HG02571 (cell line): ENCODE measurements around the gene ZNF700.
A peak's percentile ranks its signal among the peaks of the same experiment; 100 is the strongest.
"Not testable (repeated sequence)": the region's sequence is repeated elsewhere in the genome, so short reads cannot be mapped to it uniquely, and the experiment has no call there.

Experiments
- ATAC-seq: cut with Tn5 transposase; IDR thresholded peaks from one replicate; pipeline ENCODE4 v1.9.1; 2021; ENCODE audit warnings: mild to moderate bottlenecking, moderate library complexity; ENCODE audit not compliant: unreplicated experiment

Gene ZNF700

DNA sequence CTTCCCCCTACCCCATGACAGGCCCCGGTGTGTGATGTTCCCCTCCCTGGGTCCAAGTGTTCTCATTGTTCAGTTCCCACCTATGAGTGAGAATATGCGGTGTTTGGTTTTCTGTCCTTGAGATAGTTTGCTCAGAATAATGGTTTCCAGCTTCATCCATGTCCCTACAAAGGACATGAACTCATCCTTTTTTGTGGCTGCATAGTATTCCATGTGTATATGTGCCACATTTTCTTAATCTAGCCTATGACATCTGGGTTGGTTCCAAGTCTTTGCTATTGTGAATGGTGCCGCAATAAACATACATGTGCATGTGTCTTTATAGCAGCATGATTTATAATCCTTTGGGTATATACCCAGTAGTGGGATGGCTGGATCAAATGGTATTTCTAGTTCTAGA lies 13.5 kb downstream of the ZNF700 start:
- not testable (repeated sequence) for ATAC-seq

- ATAC-seq, result not testable (repeated sequence)
These were observed 16.5 kb downstream of the ZNF700 start for GRCh38 chr19:11941361-11941887.

DNA sequence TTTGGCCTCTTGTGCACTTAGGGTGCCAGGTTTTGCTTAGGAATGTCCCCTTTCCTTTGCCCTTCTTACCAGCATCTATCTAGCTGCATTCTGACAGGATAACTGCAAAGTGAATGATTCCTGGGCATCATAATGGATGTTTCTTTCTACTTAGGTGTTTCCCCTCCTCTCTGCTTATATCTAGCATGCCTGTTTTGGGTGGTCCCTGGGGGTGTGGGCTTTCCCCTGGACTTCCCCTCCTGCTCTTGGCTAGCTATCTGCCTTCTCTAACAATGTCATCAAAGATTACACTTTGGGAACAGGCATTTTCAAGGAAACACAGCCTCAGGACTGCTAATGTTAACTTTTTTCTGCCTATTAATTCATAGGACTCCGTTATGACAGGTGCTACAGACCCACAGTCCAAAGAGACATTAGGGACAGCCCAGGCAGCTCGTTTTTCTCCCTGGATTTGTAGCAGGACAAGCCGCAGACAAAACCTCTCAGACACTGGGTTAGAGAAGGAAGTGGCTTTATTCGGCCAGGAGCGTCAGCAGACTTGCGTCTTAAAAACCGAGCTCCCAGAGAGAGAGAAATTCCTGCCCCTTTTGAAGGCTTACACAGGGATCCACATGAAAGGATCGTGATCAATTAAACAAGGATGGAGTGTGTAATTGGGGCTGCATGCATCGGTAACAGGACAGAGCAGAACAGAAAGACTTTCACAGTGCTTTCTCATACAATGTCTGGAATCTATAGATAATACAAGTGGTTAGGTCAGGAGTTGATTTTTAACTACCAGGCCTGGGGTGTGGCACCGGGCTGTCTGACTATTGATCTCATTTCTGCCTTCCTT lies 17.3 kb downstream of the ZNF700 start:
- ATAC-seq, result no peak

DNA sequence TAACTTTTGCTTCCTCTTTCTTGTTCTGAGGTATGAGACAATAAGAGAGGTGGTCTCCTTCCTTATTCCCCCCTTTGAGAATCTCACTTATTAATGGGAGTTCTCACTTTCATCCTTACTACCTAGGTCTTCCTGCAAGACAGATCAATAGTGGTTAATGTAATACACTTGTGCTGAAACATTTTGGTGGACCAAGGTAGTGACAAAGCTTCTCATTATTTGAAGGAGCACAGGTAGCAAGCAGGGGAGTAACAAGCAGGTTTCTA lies 17.9 kb downstream of the ZNF700 start:
- no peak for ATAC-seq

GRCh38 chr19:11944656-11945055 lies 19.7 kb downstream of the ZNF700 start:
- ATAC-seq, result no peak

- no peak for ATAC-seq
These were observed 23.7 kb downstream of the ZNF700 start for GRCh38 chr19:11948646-11949045.

DNA sequence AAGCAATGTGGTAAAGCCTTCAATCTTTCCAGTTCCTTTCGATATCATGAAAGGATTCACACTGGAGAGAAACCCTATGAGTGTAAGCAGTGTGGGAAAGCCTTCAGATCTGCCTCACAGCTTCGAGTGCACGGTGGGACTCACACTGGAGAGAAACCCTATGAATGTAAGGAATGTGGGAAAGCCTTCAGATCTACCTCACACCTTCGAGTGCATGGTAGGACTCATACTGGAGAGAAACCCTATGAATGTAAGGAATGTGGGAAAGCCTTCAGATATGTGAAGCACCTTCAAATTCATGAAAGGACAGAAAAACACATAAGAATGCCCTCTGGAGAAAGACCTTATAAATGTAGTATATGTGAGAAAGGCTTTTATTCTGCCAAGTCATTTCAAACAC lies 24.3 kb downstream of the ZNF700 start:
- ATAC-seq, result no peak

GRCh38 chr19:11949614-11950080 lies 24.7 kb downstream of the ZNF700 start:
- not testable (repeated sequence) for ATAC-seq

DNA sequence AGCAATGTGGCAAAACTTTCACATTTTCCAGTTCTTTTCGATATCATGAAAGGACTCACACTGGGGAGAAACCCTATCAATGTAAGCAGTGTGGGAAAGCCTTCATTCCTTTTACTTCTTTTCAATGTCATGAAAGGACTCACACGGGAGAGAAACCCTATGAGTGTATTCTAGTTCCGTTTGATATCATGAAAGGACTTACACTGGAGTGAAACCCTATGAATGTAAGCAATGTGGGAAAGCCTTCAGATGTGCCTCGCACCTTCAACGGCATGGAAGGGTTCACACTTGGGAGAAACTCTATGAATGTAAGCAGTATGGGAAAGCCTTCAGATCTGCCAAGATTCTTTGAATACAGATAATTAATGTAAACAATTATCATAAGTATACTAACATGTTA lies 25.4 kb downstream of the ZNF700 start:
- ATAC-seq, result no peak

- ATAC-seq, result no peak
These were observed 38.9 kb downstream of the ZNF700 start for GRCh38 chr19:11963566-11964355.

- no peak for ATAC-seq
These were observed 39.6 kb downstream of the ZNF700 start for GRCh38 chr19:11964496-11964857.

- peak; percentile 86 for ATAC-seq
These were observed 40.1 kb downstream of the ZNF700 start, which contains the start of gene ZNF763 for GRCh38 chr19:11964858-11965645. Gene ZNF763, plus strand, starts transcription at chr19:11965040. Its CDS starts 169 bp downstream, at chr19:11965209.

DNA sequence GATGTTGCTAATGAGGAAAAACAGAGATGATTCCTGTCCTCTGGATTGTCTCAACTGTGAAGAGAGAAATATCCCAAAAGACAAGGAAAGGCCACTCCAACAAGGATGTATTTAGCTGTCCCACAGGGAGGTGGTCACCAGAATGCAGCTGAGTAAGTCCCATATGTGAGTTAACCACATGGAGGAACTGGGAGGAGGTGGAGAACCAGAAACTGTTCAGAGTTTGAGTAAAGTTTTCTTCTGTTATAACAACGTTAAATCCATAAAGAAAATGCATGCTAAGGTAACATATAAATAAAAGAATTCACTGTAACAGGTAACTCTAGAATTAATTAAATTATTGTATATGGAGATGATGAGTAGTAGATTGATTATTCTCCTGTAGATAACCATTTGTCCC lies 45.3 kb downstream of the ZNF700 start:
- ATAC-seq, result no peak

DNA sequence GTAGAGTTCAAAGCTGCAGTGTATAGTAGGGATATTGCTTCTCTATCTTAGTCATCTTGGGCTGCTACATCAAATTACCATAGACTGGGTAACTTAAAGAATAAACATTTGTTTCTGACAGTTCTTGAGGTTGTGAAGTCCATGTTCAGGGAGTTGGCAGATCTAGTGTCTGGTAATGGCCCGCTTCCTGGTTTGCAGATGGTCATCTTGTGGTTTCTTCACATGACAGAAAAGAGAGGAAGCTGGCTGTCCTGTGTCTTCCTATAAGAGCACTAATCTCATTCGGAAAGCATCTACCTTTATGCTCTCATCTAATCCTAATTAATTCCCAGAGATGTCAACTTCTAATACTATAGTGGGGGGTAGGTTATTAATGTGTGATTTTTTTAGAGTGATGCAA lies 46.1 kb downstream of the ZNF700 start:
- no peak for ATAC-seq

DNA sequence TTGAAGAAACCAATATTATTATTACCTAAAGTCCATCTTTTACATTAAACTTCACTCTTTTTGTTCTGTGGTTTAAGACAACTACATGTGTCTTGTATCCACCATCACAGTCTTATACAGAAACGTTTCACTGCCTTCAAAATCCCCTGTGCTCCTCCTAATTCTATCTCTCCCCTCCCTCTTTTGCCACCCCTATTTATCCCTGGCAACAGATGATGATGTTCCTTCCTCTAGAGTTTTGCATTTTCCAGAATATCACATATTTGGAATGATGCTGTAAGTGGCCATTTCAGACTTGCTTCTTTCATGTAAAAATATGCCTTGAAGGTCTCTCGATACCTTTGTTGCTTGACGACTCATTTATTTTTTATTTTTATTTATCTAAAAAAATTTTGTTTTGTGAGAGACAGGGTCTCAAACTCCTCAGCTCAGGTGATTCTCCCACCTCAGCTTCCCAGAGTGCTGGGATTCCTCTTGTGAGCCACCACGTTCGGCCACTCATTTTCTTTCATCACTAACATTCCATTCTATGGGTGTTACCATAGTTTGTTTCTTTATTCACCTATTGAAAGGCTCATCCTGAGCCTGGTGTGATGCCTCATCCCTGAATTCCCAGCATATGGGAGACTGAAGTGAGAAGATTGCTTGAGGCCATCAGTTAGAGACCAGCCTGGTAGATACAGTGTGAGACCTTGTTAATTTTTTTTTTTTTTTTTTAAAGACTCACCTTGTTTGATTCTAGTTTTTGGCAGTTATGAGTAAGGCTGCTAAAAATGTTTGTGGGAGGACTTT lies 48.3 kb downstream of the ZNF700 start:
- ATAC-seq, result no peak

- no peak for ATAC-seq
These were observed 53.7 kb downstream of the ZNF700 start for GRCh38 chr19:11978492-11979100.

DNA sequence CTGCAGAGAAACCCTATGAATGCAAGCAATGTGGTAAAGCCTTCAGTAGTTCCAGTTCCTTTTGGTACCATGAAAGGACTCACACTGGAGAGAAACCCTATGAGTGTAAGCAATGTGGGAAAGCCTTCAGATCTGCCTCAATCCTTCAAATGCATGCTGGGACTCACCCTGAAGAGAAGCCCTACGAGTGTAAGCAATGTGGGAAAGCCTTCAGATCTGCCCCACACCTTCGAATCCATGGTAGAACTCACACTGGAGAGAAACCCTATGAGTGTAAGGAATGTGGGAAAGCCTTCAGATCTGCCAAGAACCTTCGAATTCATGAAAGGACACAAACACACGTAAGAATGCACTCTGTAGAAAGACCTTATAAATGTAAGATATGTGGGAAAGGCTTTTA lies 54.6 kb downstream of the ZNF700 start:
- no peak for ATAC-seq

DNA sequence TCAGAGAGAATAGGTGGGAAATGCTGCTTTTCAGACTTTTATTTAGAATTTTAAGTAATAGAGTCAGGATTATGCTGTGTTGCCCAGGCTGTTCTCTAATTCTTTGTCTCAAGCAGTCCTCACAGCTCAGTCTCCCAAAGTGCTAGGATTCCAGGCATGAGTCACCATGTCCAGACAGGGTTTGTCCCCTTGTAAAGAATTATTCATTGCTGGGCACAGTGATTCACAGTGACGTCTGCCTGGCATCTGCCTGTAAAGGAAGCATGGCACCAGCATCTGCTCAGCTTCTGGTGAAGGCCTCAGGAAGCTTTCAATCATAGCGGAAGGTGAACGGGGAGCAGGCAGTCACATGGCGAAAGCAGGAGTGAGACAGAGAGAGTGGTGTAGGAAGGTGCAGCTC lies 57.6 kb downstream of the ZNF700 start:
- ATAC-seq, result no peak

DNA sequence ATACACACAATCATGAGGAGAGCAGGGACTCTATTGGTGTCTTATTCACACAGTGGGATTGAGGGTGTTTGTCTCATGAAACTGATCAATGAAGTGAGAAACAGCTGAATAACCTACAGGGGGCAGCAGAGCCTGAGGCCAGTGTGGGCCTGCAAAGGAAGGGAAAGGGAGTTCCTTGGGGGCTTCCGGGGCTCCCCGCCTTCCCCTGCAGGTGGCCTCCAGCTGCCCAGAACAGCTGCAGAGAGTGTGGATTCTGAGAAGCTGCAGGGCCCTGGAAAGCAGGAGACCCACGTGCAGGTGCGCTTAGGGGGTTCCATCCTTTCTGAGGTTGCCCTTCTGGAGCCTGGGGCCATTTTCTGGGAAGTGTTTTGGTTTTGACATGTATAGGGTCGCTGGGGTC lies 60.1 kb downstream of the ZNF700 start:
- no peak for ATAC-seq

- ATAC-seq, result no peak
These were observed 61.8 kb downstream of the ZNF700 start for GRCh38 chr19:11986754-11987153.
